HepG2 (cell line): ENCODE measurements around the gene RUNX2. TPM values are rescaled to one million over a fixed set of nuclear protein-coding genes. Genes with fewer than 3 reads are reported as not detected.

Experiments used
- ATAC-seq: fragments of 200-7000 bp; cut with Tn5 transposase; 3 replicates; pipeline ENCODE4 v1.9.1; 2020; ENCODE audit warnings: mild to moderate bottlenecking, moderate library complexity
- BruUV-seq: library from RNA; stranded (reverse); fragments of 400-500 nt; replicated peaks from 2 replicates; lab custom pipeline; 2021; lab: Mats Ljungman, UMichigan
- CTCF ChIA-PET: fragments of 300-600 bp; formaldehyde crosslinking; extraction: SDS; loops from one replicate; lab custom pipeline; 2021; ENCODE audit warnings: low total read pairs, inconsistent platforms, low intra/inter-chr PET ratio; lab: Yijun Ruan, JAX
- POLR2A ChIA-PET: fragments of 350-600 bp; sonication (Branson Sonifier 250); formaldehyde crosslinking; loops from one replicate; lab custom pipeline; 2020; ENCODE audit warnings: antibody characterized with exemption, inconsistent platforms; lab: Yijun Ruan, JAX
- DNase-seq: peaks from one replicate; pipeline ENCODE4 v3.0.0-alpha.2; 2015; ENCODE audit warnings: low spot score
- FAIRE-seq: peaks from 3 replicates; lab custom pipeline; 2011; peaks lifted over from hg19 to GRCh38; lab: Jason Lieb, UNC
- H2AFZ ChIP-seq: one replicate; pipeline ENCODE4 v1.6.1; 2011; ENCODE audit warnings: low read length, inconsistent platforms
- H3K27ac ChIP-seq: fragments of 300-600 bp; 3 replicates; pipeline ENCODE4 v1.8.0; 2011; ENCODE audit warnings: mixed run types, mild to moderate bottlenecking, mixed read lengths, low read length, inconsistent platforms; ENCODE audit not compliant: insufficient read depth; ENCODE audit errors: extremely low read length
- H3K27me3 ChIP-seq, 2 experiments: fragments of 200-600 bp in 1 of 2; 2 replicates in 1 of 2; 3 replicates in 1 of 2; pipeline versions ENCODE4 v1.6.0 to v1.8.0; 2011; ENCODE audit warnings: low read length in 2 of 2, mild to moderate bottlenecking in 2 of 2, moderate library complexity in 2 of 2, inconsistent platforms in 1 of 2; ENCODE audit not compliant: insufficient read depth in 2 of 2, control insufficient read depth in 1 of 2
- H3K36me3 ChIP-seq, 2 experiments: fragments of 200-600 bp in 1 of 2; replicated peaks in 1 of 2; 2 replicates in 1 of 2; 3 replicates in 1 of 2; pipeline versions ENCODE4 v1.5.1 to v1.8.0; 2011; ENCODE audit warnings: low read length in 2 of 2, inconsistent platforms in 1 of 2; ENCODE audit not compliant: insufficient read depth in 2 of 2, control insufficient read depth in 1 of 2
- H3K4me1 ChIP-seq: 2 replicates; pipeline ENCODE4 v1.5.1; 2012; ENCODE audit warnings: low read length, inconsistent platforms; ENCODE audit not compliant: insufficient read depth
- H3K4me2 ChIP-seq: 2 replicates; pipeline ENCODE4 v1.6.0; 2011; ENCODE audit warnings: low read depth, low read length, inconsistent platforms
- H3K4me3 ChIP-seq, 3 experiments: fragments of 200-600 bp in 1 of 3; sonication (generic), shearing (Covaris generic) in 1 of 3; replicated peaks in 1 of 3; 2 replicates each; pipeline ENCODE4 v1.5.1; 2011 to 2016; ENCODE audit warnings: low read length in 3 of 3, inconsistent platforms in 2 of 3, low read depth in 2 of 3, mild to moderate bottlenecking in 2 of 3, control low read depth in 1 of 3, mixed read lengths in 1 of 3; ENCODE audit not compliant: insufficient read depth in 1 of 3
- H3K79me2 ChIP-seq: one replicate; pipeline ENCODE4 v1.6.1; 2011; ENCODE audit warnings: low read length, inconsistent platforms; ENCODE audit not compliant: insufficient read depth
- H3K9ac ChIP-seq: 2 replicates; pipeline ENCODE4 v1.6.0; 2011; ENCODE audit warnings: mild to moderate bottlenecking, low read depth, low read length, inconsistent platforms; ENCODE audit not compliant: insufficient read depth
- H3K9me3 ChIP-seq: 2 replicates; pipeline ENCODE4 v1.5.1; 2012; ENCODE audit warnings: mild to moderate bottlenecking, low read length
- H4K20me1 ChIP-seq: 2 replicates; pipeline ENCODE4 v1.6.0; 2011; ENCODE audit warnings: inconsistent platforms, mild to moderate bottlenecking, low read length, moderate library complexity; ENCODE audit not compliant: insufficient read depth
- ATF7 ChIP-seq, 2 experiments: fragments of 450-650 bp in 1 of 2; sonication (generic) in 1 of 2; formaldehyde crosslinking in 1 of 2; IDR thresholded peaks; 2 replicates each; pipeline versions ENCODE4 v1.4.0 to v1.6.1; 2016 to 2020; ENCODE audit warnings: antibody characterized with exemption in 1 of 2, mild to moderate bottlenecking in 1 of 2, missing genetic modification reagents in 1 of 2
- HDAC1 ChIP-seq: sonication (generic); formaldehyde crosslinking; IDR thresholded peaks from 2 replicates; pipeline ENCODE4 v1.5.1; 2020; ENCODE audit warnings: mild to moderate bottlenecking, missing genetic modification reagents
- KDM5A ChIP-seq: fragments of 200-600 bp; sonication (generic); IDR thresholded peaks from 2 replicates; pipeline ENCODE4 v1.7.0; 2018; ENCODE audit warnings: antibody characterized with exemption, mild to moderate bottlenecking, low read length, borderline replicate concordance
- MAF1 ChIP-seq: sonication (generic); formaldehyde crosslinking; IDR thresholded peaks from 2 replicates; pipeline ENCODE4 v1.5.0; 2020; ENCODE audit warnings: missing genetic modification reagents, borderline replicate concordance
- MIER2 ChIP-seq: IDR thresholded peaks from 2 replicates; pipeline ENCODE4 v1.6.1; 2016; ENCODE audit warnings: missing biosample characterization, missing genetic modification reagents
- RBM22 ChIP-seq: fragments of 200-400 bp; formaldehyde crosslinking; optimal IDR thresholded peaks from 2 replicates; pipeline ENCODE3; 2017; ENCODE audit warnings: mild to moderate bottlenecking, low read length, moderate library complexity
- SETDB1 ChIP-seq: sonication (generic); formaldehyde crosslinking; IDR thresholded peaks from 2 replicates; pipeline ENCODE4 v1.5.1; 2020; ENCODE audit warnings: missing genetic modification reagents, mild to moderate bottlenecking, borderline replicate concordance
- SMAD3 ChIP-seq: sonication (generic); formaldehyde crosslinking; IDR thresholded peaks from 2 replicates; pipeline ENCODE4 v1.4.0; 2020; ENCODE audit warnings: missing genetic modification reagents
- SRSF9 ChIP-seq: fragments of 200-400 bp; formaldehyde crosslinking; IDR thresholded peaks from 2 replicates; pipeline ENCODE4 v1.6.1; 2018; ENCODE audit warnings: borderline replicate concordance, mild to moderate bottlenecking, low read depth, low read length; ENCODE audit not compliant: insufficient read depth, poor library complexity, severe bottlenecking
- SYNCRIP ChIP-seq: fragments of 200-400 bp; formaldehyde crosslinking; IDR thresholded peaks from 2 replicates; pipeline ENCODE4 v1.6.1; 2018; ENCODE audit warnings: mild to moderate bottlenecking, low read depth, low read length; ENCODE audit not compliant: insufficient read depth
- ZNF282 ChIP-seq: fragments of 450-650 bp; IDR thresholded peaks from 2 replicates; pipeline ENCODE4 v1.6.1; 2018; ENCODE audit not compliant: partially characterized antibody
- ZNF337 ChIP-seq: sonication (generic); formaldehyde crosslinking; IDR thresholded peaks from 2 replicates; pipeline ENCODE4 v1.5.1; 2020; ENCODE audit warnings: missing genetic modification reagents, low read depth, mild to moderate bottlenecking, borderline replicate concordance
- ZNF484 ChIP-seq: sonication (generic); formaldehyde crosslinking; IDR thresholded peaks from 2 replicates; pipeline ENCODE4 v1.5.1; 2020; ENCODE audit warnings: mild to moderate bottlenecking, low read depth, missing genetic modification reagents, borderline replicate concordance
- ZNF703 ChIP-seq: sonication (generic); formaldehyde crosslinking; IDR thresholded peaks from 2 replicates; pipeline ENCODE4 v1.5.1; 2020; ENCODE audit warnings: missing genetic modification reagents, mild to moderate bottlenecking, moderate library complexity, borderline replicate concordance
- ZNF75D ChIP-seq: sonication (generic); formaldehyde crosslinking; IDR thresholded peaks from 2 replicates; pipeline ENCODE4 v1.8.1; 2023; ENCODE audit warnings: missing genetic modification reagents, mild to moderate bottlenecking, borderline replicate concordance
- WGBS: methylation state at CpG from one replicate; pipeline ENCODE4 v1.1.6; 2017; ENCODE audit warnings: low lambda C conversion rate; 5-methylcytosine and 5-hydroxymethylcytosine counted together
- in situ Hi-C: cut with HindIII; loops from 2 replicates; pipeline ENCODE4 v1.10.0; 2017; ENCODE audit warnings: low pct_unique_long_range_greater_than_20kb; ENCODE audit not compliant: extremely low pct_ligation_motif_present
- intact Hi-C: fragments of 100-400 bp; cut with micrococcal nuclease; formaldehyde crosslinking; loops from one replicate; pipeline ENCODE4 v1.10.0; 2022; ENCODE audit not compliant: unreplicated experiment
- polyA plus RNA-seq, 8 experiments: library from polyadenylated mRNA; depleted of rRNA in 3 of 8; stranded (reverse) in 7 of 8; unstranded in 1 of 8; fragments of >200 nt; fragmentation: Illumina TruSeq in 4 of 8; extraction: Trizol in 4 of 8; gene quantifications; 2 replicates each; pipeline versions ENCODE4 v1.2.1 to v1.2.3, GENCODE V29; 2011 to 2016; ENCODE audit warnings: low read depth in 4 of 8, missing spikeins in 1 of 8, mixed read lengths in 1 of 8; ENCODE audit not compliant: insufficient read depth in 1 of 8
- total RNA-seq, 5 experiments: library from RNA; depleted of rRNA; stranded (reverse); fragments of >200 nt; fragmentation: Illumina TruSeq; extraction: Trizol; gene quantifications; 2 replicates each; pipeline ENCODE4 v1.2.3, GENCODE V29; 2016; ENCODE audit warnings: low read depth in 1 of 5
- TF ChIP-seq, protein P1 (sequence below): IDR thresholded peaks from 2 replicates; pipeline ENCODE4 v1.6.1; 2016; ENCODE audit warnings: missing compliant biosample characterization, missing genetic modification reagents, borderline replicate concordance
- TF ChIP-seq, protein P2 (sequence below): sonication (generic); formaldehyde crosslinking; IDR thresholded peaks from 2 replicates; pipeline ENCODE4 v1.4.0; 2020; ENCODE audit warnings: mild to moderate bottlenecking, missing genetic modification reagents

The RUNX2 gene
- total and polyA plus RNA-seq, 2 of the 13 experiments (the other 11 are each of a cell fraction or from before 2014, with no cell fraction given), result not detected

DNA sequence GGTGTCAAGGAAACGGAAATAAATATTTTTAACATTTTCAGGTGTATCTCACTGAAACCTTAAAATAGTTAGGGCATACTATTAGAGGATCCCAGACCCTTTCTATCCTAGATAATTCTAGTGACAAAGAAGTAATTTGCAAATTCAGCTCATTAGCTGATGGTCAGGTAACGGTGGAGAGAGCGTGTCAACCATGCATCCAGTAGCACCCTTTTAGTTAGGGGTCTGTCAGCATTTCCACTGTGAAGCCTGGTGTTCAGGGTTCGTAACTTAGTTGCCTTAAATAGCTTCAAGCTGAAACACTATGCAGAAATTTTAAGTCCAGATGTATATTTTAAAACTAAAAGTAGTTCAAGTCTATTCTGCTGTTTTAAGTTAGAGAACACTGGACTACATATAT lies 98.1 kb downstream of the RUNX2 start:
- H2AFZ ChIP-seq, result no peak overlapping the region
- no peak overlapping the region for H3K4me2 ChIP-seq
- H3K27me3 ChIP-seq, result peaks cover 15 to 32% of the 10 kb centered on the region in 2 experiments; a peak in 4 of 5 replicates
- ATAC-seq (no peak), DNase-seq (no peak), FAIRE-seq (no peak)
- TF ChIP-seq SYNCRIP, result no peak
- no peak for TF ChIP-seq ATF7 (IDR thresholded peaks at IDR 0.05)
- TF ChIP-seq ATF7 (CRISPR knock-in tag; IDR thresholded peaks at IDR 0.05), result no peak
- no peak for TF ChIP-seq ZNF703
- no peak for TF ChIP-seq RBM22
- TF ChIP-seq SETDB1, result no peak
- no peak for TF ChIP-seq MAF1 (CRISPR knock-in tag)
- BruUV-seq, result no TSS peak
- H3K4me1 ChIP-seq, result peaks cover 14% of the 10 kb centered on the region
- H3K4me3 ChIP-seq, result no peak overlapping the region
- H3K9ac ChIP-seq, result no peak overlapping the region
- no peaks in the 10 kb centered on the region for H3K79me2 ChIP-seq
- H4K20me1 ChIP-seq, result no peaks in the 10 kb centered on the region
- ChIA-PET CTCF (no interaction called here), POLR2A (no interaction called here)
- no peaks in the 10 kb centered on the region for H3K36me3 ChIP-seq
- intact Hi-C loops, result no loop called here
- no peaks in the 10 kb centered on the region for H3K9me3 ChIP-seq
- in situ Hi-C loops, result no loop called here
- H3K27ac ChIP-seq, result no peak overlapping the region
- 39% methylated on average over 4 of the region's 4 CpGs for WGBS

DNA sequence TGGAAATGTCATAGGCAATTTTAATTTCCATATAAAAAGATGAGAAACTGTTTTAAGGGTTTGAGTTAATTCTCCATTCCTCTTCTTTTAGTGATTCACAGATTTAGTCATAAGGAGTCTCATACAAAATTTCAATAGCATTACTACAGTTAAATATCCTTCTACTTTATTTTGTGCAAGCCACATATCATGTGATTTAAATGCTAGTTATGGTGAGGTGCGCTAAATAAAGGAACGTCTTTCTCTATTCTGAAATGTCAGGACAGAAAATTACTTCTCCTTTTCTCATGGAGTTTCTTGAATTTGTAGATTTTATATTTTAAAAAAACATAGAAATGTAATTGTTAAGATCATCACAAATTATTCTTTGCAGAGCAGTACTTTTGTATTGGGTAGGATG lies 99.6 kb downstream of the RUNX2 start:
- no peaks in the 10 kb centered on the region for H4K20me1 ChIP-seq
- CTCF ChIA-PET, result no interaction called here
- 68% methylated on average over 2 of the region's 2 CpGs for WGBS
- POLR2A ChIA-PET, result no interaction called here
- DNase-seq, result no peak
- no peak for ATAC-seq
- H3K36me3 ChIP-seq, result no peaks in the 10 kb centered on the region
- peaks cover 6 to 19% of the 10 kb centered on the region in 2 experiments; a peak in 4 of 5 replicates for H3K27me3 ChIP-seq
- no peaks in the 10 kb centered on the region for H3K9me3 ChIP-seq
- 0 out of 2 replicates have a peak, but pooled peaks cover 9% of the 10 kb centered on the region for H3K4me1 ChIP-seq
- no peaks in the 10 kb centered on the region for H3K79me2 ChIP-seq
- FAIRE-seq, result no peak
- H3K9ac ChIP-seq, result no peak overlapping the region
- BruUV-seq, result no TSS peak
- in situ Hi-C loops, result no loop called here
- intact Hi-C loops, result no loop called here
- H3K4me3 ChIP-seq, result no peak overlapping the region
- no peak overlapping the region for H2AFZ ChIP-seq
- H3K4me2 ChIP-seq, result no peak overlapping the region
- no peak overlapping the region for H3K27ac ChIP-seq
- TF ChIP-seq SRSF9 (no peak), ZNF484 (CRISPR knock-in tag) (no peak), ZNF337 (CRISPR knock-in tag) (no peak), SMAD3 (no peak), ZNF282 (no peak), ZNF75D (CRISPR knock-in tag) (no peak), KDM5A (no peak), HDAC1 (CRISPR knock-in tag) (no peak), MIER2 (CRISPR knock-in tag) (no peak)
- TF ChIP-seq, protein P1, sequence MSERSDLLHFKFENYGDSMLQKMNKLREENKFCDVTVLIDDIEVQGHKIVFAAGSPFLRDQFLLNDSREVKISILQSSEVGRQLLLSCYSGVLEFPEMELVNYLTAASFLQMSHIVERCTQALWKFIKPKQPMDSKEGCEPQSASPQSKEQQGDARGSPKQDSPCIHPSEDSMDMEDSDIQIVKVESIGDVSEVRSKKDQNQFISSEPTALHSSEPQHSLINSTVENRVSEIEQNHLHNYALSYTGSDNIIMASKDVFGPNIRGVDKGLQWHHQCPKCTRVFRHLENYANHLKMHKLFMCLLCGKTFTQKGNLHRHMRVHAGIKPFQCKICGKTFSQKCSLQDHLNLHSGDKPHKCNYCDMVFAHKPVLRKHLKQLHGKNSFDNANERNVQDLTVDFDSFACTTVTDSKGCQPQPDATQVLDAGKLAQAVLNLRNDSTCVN (CRISPR knock-in tag), result no peak
- TF ChIP-seq, protein P2, sequence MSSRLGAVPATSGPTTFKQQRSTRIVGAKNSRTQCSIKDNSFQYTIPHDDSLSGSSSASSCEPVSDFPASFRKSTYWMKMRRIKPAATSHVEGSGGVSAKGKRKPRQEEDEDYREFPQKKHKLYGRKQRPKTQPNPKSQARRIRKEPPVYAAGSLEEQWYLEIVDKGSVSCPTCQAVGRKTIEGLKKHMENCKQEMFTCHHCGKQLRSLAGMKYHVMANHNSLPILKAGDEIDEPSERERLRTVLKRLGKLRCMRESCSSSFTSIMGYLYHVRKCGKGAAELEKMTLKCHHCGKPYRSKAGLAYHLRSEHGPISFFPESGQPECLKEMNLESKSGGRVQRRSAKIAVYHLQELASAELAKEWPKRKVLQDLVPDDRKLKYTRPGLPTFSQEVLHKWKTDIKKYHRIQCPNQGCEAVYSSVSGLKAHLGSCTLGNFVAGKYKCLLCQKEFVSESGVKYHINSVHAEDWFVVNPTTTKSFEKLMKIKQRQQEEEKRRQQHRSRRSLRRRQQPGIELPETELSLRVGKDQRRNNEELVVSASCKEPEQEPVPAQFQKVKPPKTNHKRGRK (CRISPR knock-in tag), result no peak
